Panc1 (cell line): ENCODE data around the gene PLCB4. TPM values are rescaled to one million over a fixed set of nuclear protein-coding genes. Genes with fewer than 3 reads are reported as not detected.

Experiments used
- ATAC-seq: fragments of 200-7000 bp; cut with Tn5 transposase; 2 replicates; pipeline ENCODE4 v1.9.1; 2020; ENCODE audit warnings: mild to moderate bottlenecking, moderate library complexity
- BruUV-seq: library from RNA; stranded (reverse); fragments of 400-500 nt; replicated peaks from 2 replicates; lab custom pipeline; 2021; lab: Mats Ljungman, UMichigan
- CTCF ChIA-PET: fragments of 300-600 bp; sonication (Branson Sonifier 250); formaldehyde crosslinking; loops from one replicate; lab custom pipeline; 2022; ENCODE audit warnings: antibody characterized with exemption; lab: Charles Lee
- POLR2A ChIA-PET: fragments of 300-600 bp; sonication (Branson Sonifier 250); formaldehyde crosslinking; loops from one replicate; lab custom pipeline; 2022; ENCODE audit warnings: antibody characterized with exemption; lab: Charles Lee
- DNase-seq: peaks from one replicate; pipeline ENCODE4 v3.0.0-alpha.2; 2010; ENCODE audit warnings: low read depth, low spot score
- H3K27ac ChIP-seq: 2 replicates; pipeline ENCODE4 v1.5.1; 2011; ENCODE audit warnings: mild to moderate bottlenecking, low read length, inconsistent platforms
- H3K27me3 ChIP-seq: fragments of 200-500 bp; sonication (Bioruptor generic); 2 replicates; pipeline ENCODE4 v1.6.0; 2014; ENCODE audit warnings: low read length, inconsistent platforms; ENCODE audit not compliant: control insufficient read depth, insufficient read depth
- H3K36me3 ChIP-seq: fragments of 200-500 bp; sonication (Bioruptor generic); 2 replicates; pipeline ENCODE4 v1.5.1; 2014; ENCODE audit warnings: inconsistent platforms, mild to moderate bottlenecking, low read length, moderate library complexity; ENCODE audit not compliant: control insufficient read depth, insufficient read depth
- H3K4me1 ChIP-seq: 2 replicates; pipeline ENCODE4 v1.5.1; 2011; ENCODE audit warnings: inconsistent platforms, mild to moderate bottlenecking, low read length, moderate library complexity; ENCODE audit not compliant: control insufficient read depth, insufficient read depth
- H3K4me3 ChIP-seq, 2 experiments: 2 replicates each; pipeline ENCODE4 v1.5.1; 2011 to 2012; ENCODE audit warnings: low read depth in 2 of 2, low read length in 2 of 2, mild to moderate bottlenecking in 2 of 2, inconsistent platforms in 1 of 2, moderate library complexity in 1 of 2
- H3K9me3 ChIP-seq: fragments of 200-500 bp; sonication (Bioruptor generic); 2 replicates; pipeline ENCODE4 v1.5.1; 2014; ENCODE audit warnings: low read depth, mild to moderate bottlenecking, inconsistent platforms, low read length, moderate library complexity; ENCODE audit not compliant: control insufficient read depth, insufficient read depth
- CTCF ChIP-seq: fragments of 450-650 bp; IDR thresholded peaks from 2 replicates; pipeline ENCODE4 v1.5.1; 2017; ENCODE audit warnings: mild to moderate bottlenecking
- POLR2AphosphoS5 ChIP-seq: IDR thresholded peaks from 2 replicates; pipeline ENCODE4 v1.6.1; 2012; ENCODE audit warnings: mild to moderate bottlenecking, low read depth, low read length, moderate library complexity
- SIN3A ChIP-seq: IDR thresholded peaks from 2 replicates; pipeline ENCODE4 v1.6.1; 2012; ENCODE audit warnings: low read depth, mild to moderate bottlenecking, low read length, moderate library complexity, borderline replicate concordance; ENCODE audit not compliant: insufficient read depth
- TCF7L2 ChIP-seq: IDR thresholded peaks from 2 replicates; pipeline ENCODE4 v1.6.1; 2011; ENCODE audit warnings: mild to moderate bottlenecking, low read depth, low read length, inconsistent platforms
- in situ Hi-C: cut with HindIII; loops from 2 replicates; pipeline ENCODE4 v1.10.0; 2016; ENCODE audit warnings: low sequenced_read_pairs, low pct_unique_long_range_greater_than_20kb
- intact Hi-C: fragments of 100-400 bp; cut with micrococcal nuclease; formaldehyde crosslinking; loops from one replicate; pipeline ENCODE4 v1.10.0; 2022; ENCODE audit not compliant: unreplicated experiment
- total RNA-seq: library from RNA; stranded (reverse); gene quantifications from one replicate; pipeline ENCODE4 v1.2.1, GENCODE V29; 2021; ENCODE audit not compliant: unreplicated experiment
- TF ChIP-seq, protein P1 (sequence below), 2 experiments: IDR thresholded peaks; 2 replicates each; pipeline ENCODE4 v1.6.1; 2011 to 2012; ENCODE audit warnings: low read depth in 2 of 2, control low read depth in 1 of 2, low read length in 1 of 2, mild to moderate bottlenecking in 1 of 2, moderate library complexity in 1 of 2; ENCODE audit not compliant: insufficient read depth in 1 of 2

Gene PLCB4
- total RNA-seq, 1 experiment from 2014 or later: 1.5 TPM

GRCh38 chr20:9027626-9028025, 41.3 kb upstream of the PLCB4 start:
- TF ChIP-seq CTCF (no peak), SIN3A (no peak), POLR2AphosphoS5 (no peak), TCF7L2 (no peak)
- TF ChIP-seq, protein P1, sequence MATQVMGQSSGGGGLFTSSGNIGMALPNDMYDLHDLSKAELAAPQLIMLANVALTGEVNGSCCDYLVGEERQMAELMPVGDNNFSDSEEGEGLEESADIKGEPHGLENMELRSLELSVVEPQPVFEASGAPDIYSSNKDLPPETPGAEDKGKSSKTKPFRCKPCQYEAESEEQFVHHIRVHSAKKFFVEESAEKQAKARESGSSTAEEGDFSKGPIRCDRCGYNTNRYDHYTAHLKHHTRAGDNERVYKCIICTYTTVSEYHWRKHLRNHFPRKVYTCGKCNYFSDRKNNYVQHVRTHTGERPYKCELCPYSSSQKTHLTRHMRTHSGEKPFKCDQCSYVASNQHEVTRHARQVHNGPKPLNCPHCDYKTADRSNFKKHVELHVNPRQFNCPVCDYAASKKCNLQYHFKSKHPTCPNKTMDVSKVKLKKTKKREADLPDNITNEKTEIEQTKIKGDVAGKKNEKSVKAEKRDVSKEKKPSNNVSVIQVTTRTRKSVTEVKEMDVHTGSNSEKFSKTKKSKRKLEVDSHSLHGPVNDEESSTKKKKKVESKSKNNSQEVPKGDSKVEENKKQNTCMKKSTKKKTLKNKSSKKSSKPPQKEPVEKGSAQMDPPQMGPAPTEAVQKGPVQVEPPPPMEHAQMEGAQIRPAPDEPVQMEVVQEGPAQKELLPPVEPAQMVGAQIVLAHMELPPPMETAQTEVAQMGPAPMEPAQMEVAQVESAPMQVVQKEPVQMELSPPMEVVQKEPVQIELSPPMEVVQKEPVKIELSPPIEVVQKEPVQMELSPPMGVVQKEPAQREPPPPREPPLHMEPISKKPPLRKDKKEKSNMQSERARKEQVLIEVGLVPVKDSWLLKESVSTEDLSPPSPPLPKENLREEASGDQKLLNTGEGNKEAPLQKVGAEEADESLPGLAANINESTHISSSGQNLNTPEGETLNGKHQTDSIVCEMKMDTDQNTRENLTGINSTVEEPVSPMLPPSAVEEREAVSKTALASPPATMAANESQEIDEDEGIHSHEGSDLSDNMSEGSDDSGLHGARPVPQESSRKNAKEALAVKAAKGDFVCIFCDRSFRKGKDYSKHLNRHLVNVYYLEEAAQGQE (IDR thresholded peaks at IDR 0.05; ENCODE audit: insufficient read depth in 1 of 2, low read depth in 2 of 2, low read length in 1 of 2): no peak
- no peaks in the 10 kb centered on the region; the same call in 1 of the 2 replicates for H3K4me1 ChIP-seq
- ChIA-PET CTCF (no interaction called here), POLR2A (no interaction called here)
- no peaks in the 10 kb centered on the region for H3K36me3 ChIP-seq
- intact Hi-C loops: no loop called here
- no peak overlapping the region for H3K27ac ChIP-seq
- H3K27me3 ChIP-seq: no peaks in the 10 kb centered on the region
- H3K4me3 ChIP-seq: no peak overlapping the region
- no TSS peak for BruUV-seq
- DNase-seq (no peak), ATAC-seq (no peak)
- no peaks in the 10 kb centered on the region for H3K9me3 ChIP-seq
- in situ Hi-C loops: no loop called here

GRCh38 chr20:9028419-9028818, 40.5 kb upstream of the PLCB4 start:
- ATAC-seq: no peak
- no TSS peak for BruUV-seq
- no peak overlapping the region for H3K4me3 ChIP-seq
- intact Hi-C loops (no loop called here), in situ Hi-C loops (no loop called here)
- CTCF ChIA-PET: no interaction called here
- TF ChIP-seq TCF7L2 (no peak), CTCF (no peak)
- H3K27ac ChIP-seq: no peak overlapping the region
- H3K9me3 ChIP-seq: no peaks in the 10 kb centered on the region
- no peaks in the 10 kb centered on the region for H3K36me3 ChIP-seq
- H3K27me3 ChIP-seq: no peaks in the 10 kb centered on the region
- no peaks in the 10 kb centered on the region; the same call in 1 of the 2 replicates for H3K4me1 ChIP-seq
- no peak for DNase-seq
- POLR2A ChIA-PET: no interaction called here

DNA sequence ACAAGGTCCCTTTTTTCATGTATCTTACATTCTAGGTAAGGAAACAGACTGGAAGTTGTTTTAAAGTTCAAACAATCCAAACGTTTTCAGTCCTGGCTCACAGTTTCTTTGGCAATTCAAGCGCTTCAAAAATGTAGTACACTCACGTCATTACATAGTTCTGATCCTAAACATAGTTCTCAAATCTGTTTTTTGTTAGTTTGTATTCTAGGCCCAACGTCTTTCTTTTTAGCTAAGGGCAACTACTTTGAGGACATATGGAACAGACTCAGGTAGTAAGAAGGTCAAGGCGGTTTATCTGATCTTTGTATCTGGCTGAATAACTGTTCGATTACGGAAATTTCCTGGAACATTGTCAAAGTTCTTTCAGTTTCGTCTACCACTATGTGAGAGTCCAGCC, 36.9 kb upstream of the PLCB4 start:
- TF ChIP-seq SIN3A (no peak), TCF7L2 (no peak), POLR2AphosphoS5 (no peak), CTCF (no peak)
- TF ChIP-seq, protein P1 (IDR thresholded peaks at IDR 0.05; ENCODE audit: insufficient read depth in 1 of 2, low read depth in 2 of 2, low read length in 1 of 2): no peak
- H3K36me3 ChIP-seq: no peaks in the 10 kb centered on the region
- H3K9me3 ChIP-seq: no peaks in the 10 kb centered on the region
- no peaks in the 10 kb centered on the region for H3K27me3 ChIP-seq
- ATAC-seq: no peak
- no peak overlapping the region for H3K4me3 ChIP-seq
- in situ Hi-C loops: no loop called here
- H3K27ac ChIP-seq: no peak overlapping the region
- intact Hi-C loops: no loop called here
- CTCF ChIA-PET: no interaction called here
- BruUV-seq: no TSS peak
- POLR2A ChIA-PET: no interaction called here
- DNase-seq: no peak
- no peaks in the 10 kb centered on the region for H3K4me1 ChIP-seq
